Measurements from ENCODE around the gene SASH1.

DNA sequence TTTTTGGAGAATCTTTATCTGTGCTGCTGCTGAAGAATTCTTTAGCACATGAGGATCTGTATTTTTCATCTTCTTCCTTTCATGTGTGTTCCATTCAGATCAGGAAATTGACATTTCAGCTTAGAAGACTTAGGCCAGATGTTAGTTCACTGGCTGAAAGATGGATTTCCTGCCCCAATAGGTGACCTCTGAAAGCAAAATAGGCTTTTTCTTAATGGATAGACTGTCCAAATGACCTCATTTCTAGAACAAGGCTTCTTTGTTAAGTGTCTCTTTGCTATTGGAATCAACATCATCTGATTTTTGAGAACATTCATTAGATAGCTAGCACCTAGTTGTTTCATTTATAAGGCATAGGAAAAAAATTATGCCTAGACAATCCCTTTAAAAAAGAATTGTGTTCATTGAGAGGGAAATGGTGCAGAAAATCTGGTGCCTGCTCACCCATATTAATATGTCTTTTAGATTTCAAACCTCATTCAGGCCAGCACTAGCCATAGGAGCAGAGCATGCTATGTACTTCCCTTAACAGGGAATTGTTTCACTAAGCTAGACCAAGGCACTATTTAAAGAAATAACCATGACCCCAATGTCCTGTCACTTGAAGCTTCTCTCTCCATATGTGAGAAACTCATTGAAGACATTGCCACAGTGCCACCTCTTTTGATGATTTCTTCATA, 13.6 kb upstream of the SASH1 start:
- TF ChIP-seq CTCF (IDR thresholded peaks at IDR 0.05; ENCODE audit: poor library complexity) (no peak), EZH2 (IDR thresholded peaks at IDR 0.05; ENCODE audit: borderline replicate concordance) (no peak), EZH2phosphoT487 (IDR thresholded peaks at IDR 0.05; ENCODE audit: low read depth, severe bottlenecking, unreplicated experiment) (no peak)
